B cell (primary cell): Measurements from ENCODE around the gene ANKRD40CL. TPM values are rescaled to one million over a fixed set of nuclear protein-coding genes. Genes with fewer than 3 reads are reported as not detected.

ENCODE experiments used
- ATAC-seq: fragments of 200-7000 bp; cut with Tn5 transposase; one replicate; pipeline ENCODE4 v1.10.0; 2021; ENCODE audit warnings: low read depth, mild to moderate bottlenecking, moderate number of reproducible peaks, moderate library complexity
- CTCF ChIA-PET: fragments of 350-600 bp; sonication (Branson Sonifier 250); formaldehyde crosslinking; loops from one replicate; lab custom pipeline; 2021; ENCODE audit warnings: antibody characterized with exemption, inconsistent platforms; lab: Charles Lee
- POLR2A ChIA-PET: fragments of 350-600 bp; sonication (Branson Sonifier 250); formaldehyde crosslinking; loops from one replicate; lab custom pipeline; 2021; ENCODE audit warnings: antibody characterized with exemption; lab: Charles Lee
- DNase-seq: peaks from one replicate; pipeline ENCODE4 v3.0.0; 2013
- H2AFZ ChIP-seq: 2 replicates; pipeline ENCODE4 v1.6.1; 2012; ENCODE audit warnings: mild to moderate bottlenecking, low read depth, low read length; ENCODE audit not compliant: insufficient read depth, poor library complexity, severe bottlenecking
- H3K27ac ChIP-seq, 2 donors: 1 replicate in 1 of 2; 2 replicates in 1 of 2; pipeline ENCODE4 v1.5.1; 2012 to 2013; ENCODE audit warnings: low read length in 2 of 2, mild to moderate bottlenecking in 2 of 2, moderate library complexity in 1 of 2
- H3K27me3 ChIP-seq, 4 experiments: fragments of 200-600 bp in 1 of 4; sonication (generic) in 1 of 4; replicated peaks in 1 of 4; 1 replicate in 2 of 4; 2 replicates in 2 of 4; pipeline versions ENCODE4 v1.6.1 to v1.7.0; 2013 to 2016; ENCODE audit warnings: low read length in 3 of 4, mild to moderate bottlenecking in 2 of 4, mixed read lengths in 1 of 4, moderate library complexity in 1 of 4; ENCODE audit not compliant: insufficient read depth in 4 of 4, control insufficient read depth in 3 of 4; ENCODE audit errors: control extremely low read depth in 1 of 4
- H3K36me3 ChIP-seq, 2 experiments: replicated peaks in 1 of 2; 1 replicate in 1 of 2; 2 replicates in 1 of 2; pipeline versions ENCODE4 v1.6.1 to v1.7.1; 2013; ENCODE audit warnings: low read length in 1 of 2; ENCODE audit not compliant: insufficient read depth in 2 of 2, control insufficient read depth in 1 of 2; ENCODE audit errors: control extremely low read depth in 1 of 2, extremely low read depth in 1 of 2
- H3K4me1 ChIP-seq, 2 donors: fragments of 200-600 bp in 1 of 2; sonication (generic) in 1 of 2; 1 replicate in 1 of 2; 2 replicates in 1 of 2; pipeline versions ENCODE4 v1.5.1 to v1.6.1; 2013 to 2017; ENCODE audit warnings: low read length in 2 of 2; ENCODE audit not compliant: control insufficient read depth in 2 of 2, insufficient read depth in 2 of 2
- H3K4me2 ChIP-seq: replicated peaks from 2 replicates; pipeline ENCODE3; 2012; ENCODE audit warnings: mild to moderate bottlenecking, low read depth, low read length; ENCODE audit not compliant: poor library complexity, severe bottlenecking
- H3K4me3 ChIP-seq, 5 experiments: fragments of 200-600 bp in 1 of 5; sonication (generic) in 1 of 5; 1 replicate in 3 of 5; 2 replicates in 2 of 5; pipeline versions ENCODE4 v1.5.1 to v1.7.0; 2011 to 2016; ENCODE audit warnings: low read length in 4 of 5, mild to moderate bottlenecking in 4 of 5, low read depth in 2 of 5, control low read depth in 1 of 5, moderate library complexity in 1 of 5; ENCODE audit not compliant: insufficient read depth in 1 of 5; ENCODE audit errors: control extremely low read depth in 1 of 5, extremely low read depth in 1 of 5
- H3K79me2 ChIP-seq: fragments of 200-600 bp; sonication (generic); one replicate; pipeline ENCODE4 v1.6.0; 2016; ENCODE audit warnings: low read length; ENCODE audit not compliant: control insufficient read depth, insufficient read depth
- H3K9ac ChIP-seq: fragments of 200-600 bp; sonication (generic); 2 replicates; pipeline ENCODE4 v1.6.1; 2017; ENCODE audit warnings: mild to moderate bottlenecking, low read length, moderate library complexity
- H3K9me3 ChIP-seq, 3 donors: one replicate each; pipeline versions ENCODE4 v1.6.1 to v1.7.1; 2013; ENCODE audit warnings: low read length in 2 of 3; ENCODE audit not compliant: control insufficient read depth in 2 of 3, insufficient read depth in 1 of 3; ENCODE audit errors: control extremely low read depth in 1 of 3
- H4K20me1 ChIP-seq: 2 replicates; pipeline ENCODE4 v1.6.0; 2012; ENCODE audit warnings: mild to moderate bottlenecking, low read length; ENCODE audit not compliant: insufficient read depth, control insufficient read depth, poor library complexity, severe bottlenecking
- H3K27ac Mint-ChIP-seq: one replicate; pipeline ENCODE4 v1.8.0; 2021; ENCODE audit warnings: mixed read lengths
- H3K27me3 Mint-ChIP-seq: one replicate; pipeline ENCODE4 v1.8.0; 2021; ENCODE audit warnings: mixed read lengths
- H3K4me1 Mint-ChIP-seq: one replicate; pipeline ENCODE4 v1.8.0; 2021; ENCODE audit warnings: mixed read lengths
- H3K4me3 Mint-ChIP-seq: one replicate; pipeline ENCODE4 v1.8.0; 2021; ENCODE audit warnings: mixed read lengths
- H3K9me3 Mint-ChIP-seq: one replicate; pipeline ENCODE4 v1.8.0; 2022; ENCODE audit warnings: mixed read lengths; ENCODE audit not compliant: insufficient read depth
- EZH2 ChIP-seq: IDR thresholded peaks from 2 replicates; pipeline ENCODE4 v1.6.1; 2012; ENCODE audit warnings: borderline replicate concordance, low read depth, mild to moderate bottlenecking, moderate library complexity, low read length; ENCODE audit not compliant: insufficient read depth, poor library complexity, severe bottlenecking
- WGBS: methylation state at CpG from one replicate; pipeline ENCODE4 v1.1.5; 2013; ENCODE audit warnings: missing lambda C conversion rate; ENCODE audit not compliant: insufficient coverage; 5-methylcytosine and 5-hydroxymethylcytosine counted together
- intact Hi-C: fragments of 100-400 bp; cut with micrococcal nuclease; formaldehyde crosslinking; loops from one replicate; pipeline ENCODE4 v1.10.0; 2022
- polyA plus RNA-seq: library from polyadenylated mRNA; depleted of rRNA; stranded (reverse); fragments of >200 nt; gene quantifications from 2 replicates; pipeline ENCODE4 v1.2.3, GENCODE V29; 2012
- total RNA-seq, 2 donors: library from RNA; stranded (reverse); fragments of 120-200 nt in 1 of 2; gene quantifications; 1 replicate in 1 of 2; 2 replicates in 1 of 2; pipeline versions ENCODE4 v1.2.3 to v1.2.4, GENCODE V29; 2013 to 2022
- TF ChIP-seq, protein P1 (sequence below): fragments of 200-600 bp; IDR thresholded peaks from one replicate; pipeline ENCODE4 v1.8.0; 2022; ENCODE audit warnings: antibody characterized with exemption, mild to moderate bottlenecking

ANKRD40CL gene
- total and polyA plus RNA-seq, 2 donors (not counting 1 experiment from before 2014, with no cell fraction given): not detected

DNA sequence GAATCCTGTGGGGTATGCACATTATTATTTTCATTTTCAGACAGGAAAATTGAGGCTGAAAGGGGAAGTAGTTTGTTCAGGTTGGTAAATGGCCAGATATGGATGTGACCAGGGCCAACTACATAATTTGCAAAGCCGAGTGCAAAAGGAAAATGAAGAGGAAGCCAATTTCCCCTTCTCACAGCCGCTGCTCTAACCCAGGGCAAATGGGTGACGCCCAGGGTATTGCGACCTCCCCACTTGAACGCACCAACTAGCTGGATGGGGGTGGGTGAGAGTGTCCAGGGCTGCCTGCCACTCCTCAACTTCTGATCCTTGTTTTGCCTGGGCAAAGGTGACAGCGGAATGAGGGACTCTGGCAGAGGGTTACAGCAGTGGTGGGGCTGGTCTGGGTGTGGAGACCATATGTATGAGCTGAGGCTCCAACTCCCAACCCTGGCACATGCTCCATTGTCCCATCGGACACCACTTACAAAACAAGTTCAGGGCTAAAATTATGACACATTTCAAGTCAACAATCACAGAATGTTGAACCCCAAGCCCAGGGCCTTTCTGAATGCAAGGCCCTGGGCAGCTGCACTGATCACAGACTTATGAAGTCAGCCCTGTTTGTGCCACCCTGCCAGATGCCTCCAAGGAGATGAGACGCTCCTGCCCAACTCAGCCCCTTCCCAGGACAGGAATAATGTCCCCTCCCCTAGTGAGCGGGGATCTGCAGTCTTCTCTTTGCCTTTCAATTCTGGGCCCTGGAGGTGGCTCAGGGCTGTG is 1.7 kb downstream of the ANKRD40CL start:
- Mint-ChIP-seq H3K4me3 (peak overlapping the region; percentile 59), H3K4me1 (peaks cover 37% of the 10 kb centered on the region), H3K27me3 (no peaks in the 10 kb centered on the region), H3K27ac (peak overlapping the region; percentile 70), H3K9me3 (no peaks in the 10 kb centered on the region)
- peak; percentile 53 for DNase-seq
- Histone ChIP-seq H3K27me3 (no peaks in the 10 kb centered on the region), H4K20me1 (no peaks in the 10 kb centered on the region), H3K79me2 (no peaks in the 10 kb centered on the region), H3K36me3 (no peaks in the 10 kb centered on the region), H3K9ac (peak overlapping the region; percentile 22), H3K9me3 (no peaks in the 10 kb centered on the region), H3K4me3 (peak overlapping the region in 1 of 5 experiments; percentile 15), H2AFZ (peak overlapping the region; percentile 70), H3K4me2 (peak overlapping the region; percentile 62), H3K27ac (peak overlapping the region; percentile 15 to 35), H3K4me1 (peaks cover 32 to 36% of the 10 kb centered on the region in 2 donors)
- no peak for TF ChIP-seq EZH2
- TF ChIP-seq, protein P1, sequence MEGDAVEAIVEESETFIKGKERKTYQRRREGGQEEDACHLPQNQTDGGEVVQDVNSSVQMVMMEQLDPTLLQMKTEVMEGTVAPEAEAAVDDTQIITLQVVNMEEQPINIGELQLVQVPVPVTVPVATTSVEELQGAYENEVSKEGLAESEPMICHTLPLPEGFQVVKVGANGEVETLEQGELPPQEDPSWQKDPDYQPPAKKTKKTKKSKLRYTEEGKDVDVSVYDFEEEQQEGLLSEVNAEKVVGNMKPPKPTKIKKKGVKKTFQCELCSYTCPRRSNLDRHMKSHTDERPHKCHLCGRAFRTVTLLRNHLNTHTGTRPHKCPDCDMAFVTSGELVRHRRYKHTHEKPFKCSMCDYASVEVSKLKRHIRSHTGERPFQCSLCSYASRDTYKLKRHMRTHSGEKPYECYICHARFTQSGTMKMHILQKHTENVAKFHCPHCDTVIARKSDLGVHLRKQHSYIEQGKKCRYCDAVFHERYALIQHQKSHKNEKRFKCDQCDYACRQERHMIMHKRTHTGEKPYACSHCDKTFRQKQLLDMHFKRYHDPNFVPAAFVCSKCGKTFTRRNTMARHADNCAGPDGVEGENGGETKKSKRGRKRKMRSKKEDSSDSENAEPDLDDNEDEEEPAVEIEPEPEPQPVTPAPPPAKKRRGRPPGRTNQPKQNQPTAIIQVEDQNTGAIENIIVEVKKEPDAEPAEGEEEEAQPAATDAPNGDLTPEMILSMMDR: no peak
- peak; percentile 50 for ATAC-seq
- ChIA-PET CTCF (interaction anchor here (0.8 to 3.3 kb wide), 3 partner anchors 17 to 87 kb away, joined by 3 to 13 read pairs (median 6); no protein-coding TSS in a partner anchor), POLR2A (no interaction called here)
- WGBS: 48% methylated on average over 6 of the region's 9 CpGs
- intact Hi-C loops: no loop called here

DNA sequence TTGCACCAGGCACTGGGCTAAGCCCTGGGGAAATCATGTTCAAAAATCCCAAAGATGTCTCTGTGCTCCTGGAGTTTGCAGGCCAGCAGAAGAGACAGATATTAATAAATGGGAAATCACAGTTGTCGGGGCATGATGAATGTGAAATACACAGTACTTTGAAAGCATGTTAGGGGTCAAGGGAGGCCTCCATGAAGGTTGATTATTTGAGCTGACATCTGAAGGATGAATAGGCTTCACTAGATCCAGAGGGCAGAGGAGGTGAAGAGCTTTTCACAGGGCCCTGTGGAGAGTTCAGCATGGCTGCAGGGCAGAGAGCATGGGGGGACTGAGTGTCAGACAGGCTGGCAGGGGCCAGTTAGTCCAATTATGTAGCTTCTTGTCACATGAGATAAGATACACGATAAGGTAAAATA is 2.6 kb downstream of the ANKRD40CL start:
- intact Hi-C loops: loop anchor here (5.0 kb wide), 1 partner anchor 42 kb away; no protein-coding TSS in a partner anchor
- WGBS: 91% methylated on average over 1 of the region's 2 CpGs
- Histone ChIP-seq H3K9ac (no peak overlapping the region), H3K36me3 (no peaks in the 10 kb centered on the region), H3K4me1 (peaks cover 32 to 36% of the 10 kb centered on the region in 2 donors), H2AFZ (no peak overlapping the region), H4K20me1 (no peaks in the 10 kb centered on the region), H3K27ac (no peak overlapping the region), H3K4me2 (peak overlapping the region; percentile 62), H3K79me2 (no peaks in the 10 kb centered on the region), H3K27me3 (no peaks in the 10 kb centered on the region), H3K9me3 (no peaks in the 10 kb centered on the region), H3K4me3 (no peak overlapping the region)
- Mint-ChIP-seq H3K27me3 (no peaks in the 10 kb centered on the region), H3K4me3 (peak overlapping the region; percentile 37), H3K27ac (no peak overlapping the region), H3K9me3 (no peaks in the 10 kb centered on the region), H3K4me1 (peaks cover 37% of the 10 kb centered on the region)
- TF ChIP-seq EZH2: no peak
- TF ChIP-seq, protein P1: no peak
- ATAC-seq (no peak), DNase-seq (no peak)
- CTCF ChIA-PET: interaction anchor here (0.8 to 3.3 kb wide), 2 partner anchors 18 to 88 kb away, joined by 3 to 13 read pairs; no protein-coding TSS in a partner anchor
- POLR2A ChIA-PET: no interaction called here
